CD4-positive, alpha-beta memory T cell (primary cell): Measurements from ENCODE around the gene MROH7. TPM values are rescaled to one million over a fixed set of nuclear protein-coding genes. Genes with fewer than 3 reads are reported as not detected.

Experiments
- CTCF ChIA-PET: fragments of 350-600 bp; sonication (Branson Sonifier 250); formaldehyde crosslinking; loops from one replicate; lab custom pipeline; 2021; ENCODE audit warnings: inconsistent platforms; ENCODE audit not compliant: partially characterized antibody; lab: Charles Lee
- POLR2A ChIA-PET: fragments of 350-600 bp; sonication (Branson Sonifier 250); formaldehyde crosslinking; loops from one replicate; lab custom pipeline; 2021; ENCODE audit not compliant: partially characterized antibody; lab: Charles Lee
- DNase-seq, 5 donors: peaks; one replicate each; pipeline versions ENCODE4 v3.0.0 to v3.0.0-alpha.2; 2020 to 2022; ENCODE audit warnings: mixed read lengths in 1 of 5
- H3K27ac ChIP-seq: one replicate; pipeline ENCODE4 v1.7.0; 2013; ENCODE audit warnings: low read depth, low read length
- H3K27me3 ChIP-seq: 2 replicates; pipeline ENCODE4 v1.7.0; 2013; ENCODE audit warnings: mild to moderate bottlenecking, low read length, moderate library complexity; ENCODE audit not compliant: insufficient read depth
- H3K36me3 ChIP-seq: 2 replicates; pipeline ENCODE4 v1.7.0; 2013; ENCODE audit warnings: mild to moderate bottlenecking, low read length, moderate library complexity; ENCODE audit not compliant: insufficient read depth
- H3K4me1 ChIP-seq: 2 replicates; pipeline ENCODE4 v1.7.0; 2013; ENCODE audit warnings: mild to moderate bottlenecking, low read length, moderate library complexity; ENCODE audit not compliant: insufficient read depth
- H3K4me3 ChIP-seq, 2 donors: one replicate each; pipeline ENCODE4 v1.7.0; 2013; ENCODE audit warnings: low read length in 2 of 2, mild to moderate bottlenecking in 1 of 2
- H3K9me3 ChIP-seq, 2 donors: one replicate each; pipeline ENCODE4 v1.7.0; 2013; ENCODE audit warnings: low read length in 2 of 2, control low read depth in 1 of 2; ENCODE audit not compliant: control insufficient read depth in 1 of 2
- H3K27ac Mint-ChIP-seq, 7 donors: one replicate each; pipeline ENCODE4 v1.8.0; 2020 to 2021; ENCODE audit warnings: mixed read lengths in 7 of 7, mild to moderate bottlenecking in 6 of 7, inconsistent platforms in 3 of 7, moderate library complexity in 3 of 7
- H3K27me3 Mint-ChIP-seq, 2 donors: one replicate each; pipeline ENCODE4 v1.8.0; 2020 to 2021; ENCODE audit warnings: mixed read lengths in 2 of 2
- H3K36me3 Mint-ChIP-seq, 2 donors: one replicate each; pipeline ENCODE4 v1.8.0; 2020 to 2021; ENCODE audit warnings: mixed read lengths in 2 of 2, inconsistent platforms in 1 of 2, mild to moderate bottlenecking in 1 of 2
- H3K4me1 Mint-ChIP-seq, 4 donors: one replicate each; pipeline ENCODE4 v1.8.0; 2020 to 2021; ENCODE audit warnings: mixed read lengths in 4 of 4, mild to moderate bottlenecking in 1 of 4
- H3K4me3 Mint-ChIP-seq, 8 donors: one replicate each; pipeline ENCODE4 v1.8.0; 2020 to 2021; ENCODE audit warnings: mixed read lengths in 8 of 8, mild to moderate bottlenecking in 7 of 8, moderate library complexity in 6 of 8, inconsistent platforms in 3 of 8
- H3K9me3 Mint-ChIP-seq, 8 donors: one replicate each; pipeline ENCODE4 v1.8.0; 2020 to 2021; ENCODE audit warnings: mixed read lengths in 8 of 8, mild to moderate bottlenecking in 5 of 8, inconsistent platforms in 3 of 8, moderate library complexity in 1 of 8
- intact Hi-C: fragments of 100-400 bp; cut with micrococcal nuclease; formaldehyde crosslinking; loops from one replicate; pipeline ENCODE4 v1.15.1; 2023
- polyA plus RNA-seq, 2 donors: library from polyadenylated mRNA; unstranded; fragments of 300-500 nt; fragmentation: Illumina TruSeq; gene quantifications; one replicate each; pipeline ENCODE4 v1.2.3, GENCODE V29; 2021
- total RNA-seq, 2 experiments: library from RNA; stranded (reverse); gene quantifications; one replicate each; pipeline ENCODE4 v1.2.3, GENCODE V29; 2021

MROH7 gene
- total and polyA plus RNA-seq, 4 experiments from 2014 or later, result 0.22 to 0.38 TPM; not detected in 2

GRCh38 chr1:54606096-54606989 is 35.2 kb upstream of the MROH7 start:
- Mint-ChIP-seq H3K4me3 (peak overlapping the region in 1 of 8 donors; percentile 43), H3K9me3 (no peaks in the 10 kb centered on the region), H3K36me3 (no peaks in the 10 kb centered on the region), H3K27ac (peak overlapping the region in 2 of 7 donors; percentile 23 to 73), H3K27me3 (no peaks in the 10 kb centered on the region), H3K4me1 (peaks cover 10 to 15% (median 12%) of the 10 kb centered on the region in 4 donors)
- H3K27ac ChIP-seq, result no peak overlapping the region
- no peaks in the 10 kb centered on the region for H3K9me3 ChIP-seq
- ChIA-PET CTCF (no interaction called here), POLR2A (no interaction called here)
- H3K36me3 ChIP-seq, result no peaks in the 10 kb centered on the region
- intact Hi-C loops, result no loop called here
- H3K4me3 ChIP-seq, result no peak overlapping the region
- peaks cover 14% of the 10 kb centered on the region for H3K4me1 ChIP-seq
- no peaks in the 10 kb centered on the region for H3K27me3 ChIP-seq
- no peak for DNase-seq

DNA sequence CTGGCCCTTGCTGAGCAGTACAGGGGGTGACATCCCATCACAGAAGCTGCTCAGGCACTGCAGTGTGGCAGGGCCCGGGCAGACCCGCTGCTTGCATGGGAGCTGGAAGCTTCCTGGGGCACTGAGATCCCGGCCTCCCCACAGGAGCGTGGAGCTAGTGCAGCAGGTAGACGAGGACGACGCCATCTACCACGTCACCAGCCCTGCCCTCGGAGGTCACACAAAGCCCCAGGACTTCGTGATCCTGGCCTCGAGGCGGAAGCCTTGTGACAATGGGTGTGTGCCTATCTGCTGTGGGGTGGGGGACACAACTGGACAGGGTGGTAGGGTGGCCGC is 34.6 kb upstream of the MROH7 start:
- no peaks in the 10 kb centered on the region for H3K27me3 Mint-ChIP-seq

DNA sequence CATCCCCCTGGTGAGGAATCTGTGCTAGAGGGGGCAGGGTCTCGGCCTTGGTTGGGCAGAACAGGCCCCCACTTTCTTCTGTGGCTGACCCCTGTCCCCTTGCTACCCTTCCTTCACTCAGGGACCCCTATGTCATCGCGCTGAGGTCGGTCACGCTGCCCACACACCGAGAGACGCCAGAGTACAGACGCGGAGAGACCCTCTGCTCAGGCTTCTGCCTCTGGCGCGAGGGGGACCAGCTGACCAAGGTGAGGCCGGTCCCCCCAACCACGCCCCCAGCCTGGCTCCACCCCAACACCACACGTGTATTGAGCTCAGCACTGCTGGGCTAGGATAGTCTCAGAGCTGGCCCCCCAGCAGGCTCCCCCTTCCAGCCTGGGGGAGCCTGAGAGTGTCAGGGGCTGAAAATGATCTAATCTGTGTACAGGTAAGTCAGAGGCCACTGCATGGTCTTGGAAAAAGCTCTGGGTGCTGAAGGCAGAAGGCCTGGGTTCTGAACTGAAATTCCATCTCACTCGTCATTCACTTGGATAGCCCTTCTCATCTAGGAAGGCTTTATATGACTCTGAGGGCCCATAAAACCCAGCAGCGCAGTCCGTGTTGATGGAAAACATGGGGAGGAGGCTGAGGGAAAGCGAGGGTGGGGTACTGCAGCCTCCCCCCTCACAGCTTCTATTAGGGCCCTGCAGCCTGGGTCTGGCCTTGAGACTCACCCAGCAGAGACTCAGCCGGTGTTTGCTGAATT is 33.6 kb upstream of the MROH7 start:
- intact Hi-C loops, result no loop called here
- Histone ChIP-seq H3K4me3 (no peak overlapping the region), H3K27ac (no peak overlapping the region), H3K9me3 (no peaks in the 10 kb centered on the region), H3K36me3 (no peaks in the 10 kb centered on the region), H3K4me1 (peaks cover 14% of the 10 kb centered on the region), H3K27me3 (no peaks in the 10 kb centered on the region)
- CTCF ChIA-PET, result no interaction called here
- Mint-ChIP-seq H3K4me1 (peaks cover 10 to 15% (median 12%) of the 10 kb centered on the region in 4 donors), H3K27ac (no peak overlapping the region), H3K9me3 (no peaks in the 10 kb centered on the region), H3K4me3 (no peak overlapping the region), H3K36me3 (no peaks in the 10 kb centered on the region), H3K27me3 (no peaks in the 10 kb centered on the region)
- DNase-seq, result no peak
- POLR2A ChIA-PET, result no interaction called here

More for the DNA sequence above, 34.6 kb upstream of the MROH7 start:
- Histone ChIP-seq H3K27me3 (no peaks in the 10 kb centered on the region), H3K9me3 (no peaks in the 10 kb centered on the region), H3K4me1 (peaks cover 14% of the 10 kb centered on the region), H3K27ac (no peak overlapping the region), H3K36me3 (no peaks in the 10 kb centered on the region), H3K4me3 (no peak overlapping the region)
- no peaks in the 10 kb centered on the region for H3K9me3 Mint-ChIP-seq
- H3K27ac Mint-ChIP-seq, result no peak overlapping the region
- intact Hi-C loops, result no loop called here
- peaks cover 10 to 15% (median 12%) of the 10 kb centered on the region in 4 donors for H3K4me1 Mint-ChIP-seq
- H3K4me3 Mint-ChIP-seq, result no peak overlapping the region
- H3K36me3 Mint-ChIP-seq, result no peaks in the 10 kb centered on the region
- DNase-seq, result no peak
- ChIA-PET POLR2A (no interaction called here), CTCF (no interaction called here)

DNA sequence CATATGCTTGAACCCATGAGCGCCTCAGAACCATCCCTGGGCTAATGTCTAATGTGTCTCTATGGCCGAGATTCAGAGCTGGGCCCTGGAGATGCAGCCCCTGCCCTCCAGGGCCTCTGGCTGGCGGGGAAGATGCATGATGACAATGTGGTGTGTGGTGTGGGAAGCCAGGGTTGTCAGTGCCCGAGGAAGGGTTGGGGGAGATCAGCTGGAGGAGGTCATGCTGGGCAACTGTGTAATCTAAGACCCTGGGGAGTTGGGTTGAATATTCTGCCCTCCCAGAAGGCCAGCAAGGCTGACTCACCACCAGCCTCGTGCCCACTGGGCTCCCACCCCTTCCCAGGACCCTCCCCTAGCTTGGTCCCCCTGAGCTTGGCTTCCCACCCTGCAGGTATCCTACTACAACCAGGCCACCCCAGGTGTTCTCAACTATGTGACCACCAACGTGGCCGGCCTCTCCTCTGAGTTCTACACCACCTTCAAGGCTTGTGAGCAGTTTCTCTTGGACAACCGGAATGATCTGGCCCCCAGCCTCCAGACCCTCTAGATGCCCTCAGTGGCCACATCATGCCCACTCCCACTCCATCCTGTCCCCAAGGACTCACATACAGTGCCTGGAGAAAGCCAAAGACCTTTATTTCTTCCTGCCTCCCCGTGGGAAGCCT is 32.9 kb upstream of the MROH7 start:
- Mint-ChIP-seq H3K27ac (peak overlapping the region in 1 of 7 donors; percentile 42), H3K27me3 (no peaks in the 10 kb centered on the region), H3K4me1 (peaks cover 10 to 15% (median 12%) of the 10 kb centered on the region in 4 donors), H3K9me3 (no peaks in the 10 kb centered on the region), H3K4me3 (no peak overlapping the region), H3K36me3 (no peaks in the 10 kb centered on the region)
- Histone ChIP-seq H3K27me3 (no peaks in the 10 kb centered on the region), H3K36me3 (no peaks in the 10 kb centered on the region), H3K4me3 (no peak overlapping the region), H3K9me3 (no peaks in the 10 kb centered on the region), H3K27ac (no peak overlapping the region), H3K4me1 (peaks cover 14% of the 10 kb centered on the region)
- no peak for DNase-seq
- CTCF ChIA-PET, result no interaction called here
- POLR2A ChIA-PET, result no interaction called here
- intact Hi-C loops, result no loop called here

GRCh38 chr1:54609301-54609921 is 32.2 kb upstream of the MROH7 start:
- no peak overlapping the region for H3K4me3 Mint-ChIP-seq
- no peak overlapping the region for H3K27ac Mint-ChIP-seq
- intact Hi-C loops, result no loop called here
- no peaks in the 10 kb centered on the region for H3K9me3 Mint-ChIP-seq
- H3K36me3 ChIP-seq, result no peaks in the 10 kb centered on the region
- no peak overlapping the region for H3K4me3 ChIP-seq
- H3K27ac ChIP-seq, result no peak overlapping the region
- H3K4me1 Mint-ChIP-seq, result peaks cover 7 to 11% (median 11%) of the 10 kb centered on the region in 4 donors
- peaks cover 8% of the 10 kb centered on the region for H3K4me1 ChIP-seq
- POLR2A ChIA-PET, result no interaction called here
- H3K9me3 ChIP-seq, result no peaks in the 10 kb centered on the region
- DNase-seq, result no peak
- no peaks in the 10 kb centered on the region for H3K36me3 Mint-ChIP-seq
- H3K27me3 Mint-ChIP-seq, result no peaks in the 10 kb centered on the region
- CTCF ChIA-PET, result interaction anchor here (0.6 kb wide), 1 partner anchor 304 kb away, joined by 3 read pairs; no protein-coding TSS in a partner anchor
- no peaks in the 10 kb centered on the region for H3K27me3 ChIP-seq

GRCh38 chr1:54610048-54610447 is 31.5 kb upstream of the MROH7 start:
- no peak for DNase-seq
- ChIA-PET CTCF (interaction anchor here (0.6 kb wide), 1 partner anchor 305 kb away, joined by 3 read pairs; no protein-coding TSS in a partner anchor), POLR2A (no interaction called here)
- peaks cover 2% of the 10 kb centered on the region for H3K4me1 ChIP-seq
- H3K9me3 ChIP-seq, result no peaks in the 10 kb centered on the region
- Mint-ChIP-seq H3K4me1 (peaks cover under 1 to 5% (median 4%) of the 10 kb centered on the region in 4 donors), H3K4me3 (no peak overlapping the region), H3K27ac (no peak overlapping the region), H3K9me3 (no peaks in the 10 kb centered on the region), H3K36me3 (no peaks in the 10 kb centered on the region), H3K27me3 (peaks cover 0 to under 1% of the 10 kb centered on the region in 2 donors)
- no peaks in the 10 kb centered on the region for H3K27me3 ChIP-seq
- intact Hi-C loops, result no loop called here
- H3K4me3 ChIP-seq, result no peak overlapping the region
- H3K36me3 ChIP-seq, result no peaks in the 10 kb centered on the region
- no peak overlapping the region for H3K27ac ChIP-seq
